MG63 (cell line): ENCODE results near the gene EPHB1. TPM values are rescaled to one million over a fixed set of nuclear protein-coding genes. Genes with fewer than 3 reads are reported as not detected.

Experiments
- DNase-seq: peaks from one replicate; pipeline ENCODE4 v3.0.0-alpha.2; 2020
- H3K27me3 ChIP-seq: fragments of 250-450 bp; sonication (Bioruptor Pico); 2 replicates; pipeline ENCODE4 v1.5.1; 2020; ENCODE audit warnings: mild to moderate bottlenecking, moderate library complexity
- H3K36me3 ChIP-seq: fragments of 250-450 bp; sonication (Bioruptor Pico); 2 replicates; pipeline ENCODE4 v1.5.1; 2020; ENCODE audit warnings: mild to moderate bottlenecking, moderate library complexity
- H3K4me3 ChIP-seq: fragments of 250-450 bp; sonication (Bioruptor Pico); 2 replicates; pipeline ENCODE4 v1.5.1; 2020; ENCODE audit warnings: mild to moderate bottlenecking, moderate library complexity
- H3K9me3 ChIP-seq: fragments of 250-450 bp; sonication (Bioruptor Pico); 2 replicates; pipeline ENCODE4 v1.5.1; 2020; ENCODE audit warnings: mild to moderate bottlenecking, moderate library complexity
- total RNA-seq: library from RNA; depleted of rRNA; stranded (reverse); fragments of >200 nt; shearing (Covaris generic); gene quantifications from 2 replicates; pipeline ENCODE4 v1.2.3, GENCODE V29; 2014; ENCODE audit warnings: low replicate concordance

EPHB1 gene
- total RNA-seq, 1 experiment from 2014 or later: not detected

DNA sequence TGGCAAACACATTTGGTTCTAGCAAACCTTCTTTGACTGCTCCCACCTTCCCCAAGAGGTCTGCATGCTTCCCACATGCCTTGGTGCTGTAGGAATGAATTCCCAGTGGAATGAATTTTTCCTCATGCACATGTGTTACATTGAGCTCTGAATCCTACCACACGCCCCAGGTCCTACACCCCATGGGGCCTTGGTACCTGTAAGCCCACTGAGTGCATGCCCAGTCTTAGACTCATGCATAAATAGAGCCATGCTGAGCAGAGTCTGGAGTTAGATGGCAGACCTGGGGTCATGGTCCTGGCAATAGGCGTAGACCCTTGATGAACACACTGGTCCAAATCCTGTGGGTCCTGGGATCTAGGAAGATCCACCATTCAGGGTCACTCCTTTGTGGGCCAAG lies 81.8 kb downstream of the EPHB1 start:
- DNase-seq: no peak
- H3K36me3 ChIP-seq: no peaks in the 10 kb centered on the region
- no peaks in the 10 kb centered on the region for H3K9me3 ChIP-seq
- no peak overlapping the region for H3K4me3 ChIP-seq
- no peaks in the 10 kb centered on the region; the same call in 1 of the 2 replicates for H3K27me3 ChIP-seq

DNA sequence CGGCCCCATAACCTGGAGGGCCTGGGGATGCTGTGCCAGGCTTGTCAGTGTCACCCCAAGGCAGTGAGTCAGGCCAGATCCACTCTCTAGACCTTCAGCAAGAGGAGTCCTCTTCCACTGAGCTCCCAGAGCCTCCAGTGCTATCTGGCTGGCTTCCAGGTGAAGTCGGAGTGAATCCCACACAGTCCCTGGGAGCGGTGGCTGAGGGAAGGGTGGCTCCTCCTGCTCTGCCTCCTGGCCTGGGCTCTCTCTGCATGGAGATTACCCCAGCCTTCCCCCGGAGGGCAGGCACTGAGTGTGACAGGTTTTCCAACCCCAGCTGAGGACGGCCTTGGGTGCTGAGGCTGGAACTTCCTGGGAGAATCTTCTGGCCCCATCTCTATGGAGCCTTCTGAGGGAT lies 82.7 kb downstream of the EPHB1 start:
- Histone ChIP-seq H3K9me3 (no peaks in the 10 kb centered on the region), H3K4me3 (no peak overlapping the region), H3K27me3 (no peaks in the 10 kb centered on the region; the same call in 1 of the 2 replicates), H3K36me3 (no peaks in the 10 kb centered on the region)
- DNase-seq: no peak

DNA sequence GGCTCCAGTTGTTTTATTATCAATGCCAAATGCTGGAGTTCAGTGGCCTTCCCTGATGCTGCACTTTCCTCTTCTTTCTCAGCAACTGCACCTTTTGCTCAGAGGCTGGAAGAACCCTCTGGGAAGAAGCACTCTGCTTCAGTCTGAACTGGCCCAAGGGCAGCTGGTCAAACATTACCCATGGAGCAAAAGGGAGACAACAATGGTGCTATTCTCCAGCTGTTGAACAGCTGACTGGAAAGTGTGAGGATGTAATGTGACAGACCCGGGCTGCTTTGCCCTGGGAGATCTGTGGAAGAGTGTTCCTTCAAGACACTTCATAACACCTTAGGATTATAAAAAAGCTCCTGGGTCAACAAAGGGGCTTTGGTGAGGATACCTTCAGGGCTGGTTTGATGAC lies 84.9 kb downstream of the EPHB1 start:
- Histone ChIP-seq H3K36me3 (no peaks in the 10 kb centered on the region), H3K9me3 (no peaks in the 10 kb centered on the region), H3K27me3 (no peaks in the 10 kb centered on the region), H3K4me3 (no peak overlapping the region)
- no peak for DNase-seq

DNA sequence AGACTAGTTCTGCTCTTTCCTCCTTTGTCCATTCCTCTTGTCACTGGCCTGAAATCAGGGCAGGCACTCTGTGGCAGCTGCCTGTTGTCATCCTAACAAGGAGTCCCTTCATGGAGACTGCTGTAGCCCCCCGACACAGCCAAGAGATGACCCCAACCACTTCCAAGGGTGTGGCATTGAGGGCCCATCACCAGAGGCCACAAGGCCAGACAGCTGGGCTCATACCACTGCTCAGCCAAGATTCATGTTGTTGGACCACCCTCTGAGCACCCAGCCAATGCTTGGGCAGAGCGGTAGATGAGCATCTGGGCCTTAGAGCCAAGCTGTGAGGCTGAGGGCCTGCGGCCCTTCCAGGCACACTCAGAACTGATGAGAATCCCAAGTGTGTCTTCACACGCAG lies 85.4 kb downstream of the EPHB1 start:
- no peak for DNase-seq
- H3K27me3 ChIP-seq: no peaks in the 10 kb centered on the region
- no peak overlapping the region for H3K4me3 ChIP-seq
- no peaks in the 10 kb centered on the region for H3K9me3 ChIP-seq
- H3K36me3 ChIP-seq: no peaks in the 10 kb centered on the region

DNA sequence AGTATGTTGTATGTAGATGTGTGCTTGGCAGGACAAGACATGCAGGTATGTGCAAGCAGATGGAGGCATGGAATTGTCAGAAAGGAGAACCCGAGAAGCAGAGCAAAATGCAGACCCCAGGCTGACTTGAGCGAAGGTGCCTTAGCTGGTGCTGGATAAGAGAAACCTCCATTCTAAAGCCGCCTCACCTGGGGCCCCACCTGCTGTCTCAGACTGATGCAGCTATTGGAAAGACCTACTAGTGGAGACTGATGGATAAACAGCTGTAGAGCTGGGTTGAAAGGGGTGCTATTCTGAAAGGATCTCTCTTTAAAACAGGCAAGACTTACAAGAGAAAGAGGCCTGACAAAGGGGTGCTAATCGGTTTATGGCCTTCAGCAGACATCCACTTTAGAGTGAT lies 86.2 kb downstream of the EPHB1 start:
- no peak overlapping the region for H3K4me3 ChIP-seq
- no peaks in the 10 kb centered on the region for H3K36me3 ChIP-seq
- no peaks in the 10 kb centered on the region for H3K9me3 ChIP-seq
- no peak for DNase-seq
- no peaks in the 10 kb centered on the region for H3K27me3 ChIP-seq

DNA sequence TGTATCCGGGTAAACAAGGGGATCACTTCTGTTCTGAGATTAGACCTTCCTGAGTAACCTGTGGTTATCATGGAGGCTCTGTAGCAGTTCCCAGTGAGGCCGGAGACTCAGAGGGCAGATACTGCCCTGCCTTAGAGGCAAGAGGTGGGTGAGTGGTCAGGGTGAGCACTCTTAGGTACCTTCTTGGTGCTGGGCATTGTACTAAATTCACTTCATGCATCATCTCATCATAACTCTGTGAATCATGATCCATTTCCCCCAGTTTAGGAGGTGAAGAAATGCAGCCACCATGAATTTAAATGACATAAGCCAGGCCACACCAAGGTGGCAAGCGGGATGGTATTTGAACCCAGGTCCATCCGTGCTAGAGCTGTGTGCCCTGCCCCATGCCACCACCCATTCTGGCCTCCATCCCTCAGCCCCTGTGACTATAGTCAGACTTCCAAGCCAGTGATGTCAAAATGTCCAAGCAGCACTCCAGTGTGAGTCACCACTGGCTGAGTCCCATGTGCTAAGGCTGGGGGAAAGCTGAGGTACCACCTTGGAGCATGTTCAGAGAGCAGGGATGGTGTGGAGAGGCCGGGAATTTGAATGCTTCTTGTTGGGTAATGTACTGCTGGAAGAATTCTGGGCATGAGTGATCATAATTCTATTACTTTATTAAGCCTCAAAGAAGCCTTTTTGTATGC lies 88.8 kb downstream of the EPHB1 start:
- Histone ChIP-seq H3K36me3 (no peaks in the 10 kb centered on the region), H3K9me3 (no peaks in the 10 kb centered on the region), H3K4me3 (no peak overlapping the region), H3K27me3 (no peaks in the 10 kb centered on the region; the same call in 1 of the 2 replicates)
- peak; percentile 35 for DNase-seq

DNA sequence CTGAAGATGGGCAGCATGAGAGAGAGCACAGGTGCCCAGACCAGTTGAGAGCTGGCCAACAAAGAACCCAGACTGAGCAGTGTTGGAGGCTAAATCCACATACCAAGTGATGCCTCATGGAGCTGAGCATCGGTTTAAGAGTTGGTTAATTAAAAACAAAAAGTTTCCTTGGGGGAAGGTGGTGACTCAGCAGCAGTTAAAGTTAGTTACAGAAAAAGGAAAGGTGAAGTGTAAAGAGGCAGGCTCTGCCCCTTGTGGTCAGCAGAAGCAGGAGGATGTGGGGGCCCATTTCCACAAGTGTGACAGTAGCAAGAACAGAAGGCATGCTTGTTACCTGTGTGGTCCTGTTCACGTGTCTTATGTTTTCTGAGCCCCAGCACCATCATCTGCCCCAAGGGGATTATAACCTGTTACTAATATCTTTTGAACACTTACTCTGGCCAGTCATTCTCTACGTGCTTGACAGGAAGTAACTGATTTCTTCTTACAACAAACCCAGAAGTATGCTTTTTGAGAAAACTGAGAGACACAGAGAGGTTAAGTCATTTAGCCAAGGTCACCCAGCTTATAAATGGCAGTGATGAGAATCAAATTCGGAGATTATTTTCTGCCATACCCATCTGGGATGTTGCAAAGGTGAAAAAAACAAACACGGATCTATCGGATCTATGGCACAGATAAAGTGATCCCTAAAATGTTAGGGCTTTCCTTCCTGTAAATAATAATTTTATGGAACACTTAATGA lies 91.0 kb downstream of the EPHB1 start:
- H3K4me3 ChIP-seq: no peak overlapping the region
- H3K27me3 ChIP-seq: no peaks in the 10 kb centered on the region; the same call in 1 of the 2 replicates
- no peak for DNase-seq
- H3K9me3 ChIP-seq: no peaks in the 10 kb centered on the region
- H3K36me3 ChIP-seq: no peaks in the 10 kb centered on the region

DNA sequence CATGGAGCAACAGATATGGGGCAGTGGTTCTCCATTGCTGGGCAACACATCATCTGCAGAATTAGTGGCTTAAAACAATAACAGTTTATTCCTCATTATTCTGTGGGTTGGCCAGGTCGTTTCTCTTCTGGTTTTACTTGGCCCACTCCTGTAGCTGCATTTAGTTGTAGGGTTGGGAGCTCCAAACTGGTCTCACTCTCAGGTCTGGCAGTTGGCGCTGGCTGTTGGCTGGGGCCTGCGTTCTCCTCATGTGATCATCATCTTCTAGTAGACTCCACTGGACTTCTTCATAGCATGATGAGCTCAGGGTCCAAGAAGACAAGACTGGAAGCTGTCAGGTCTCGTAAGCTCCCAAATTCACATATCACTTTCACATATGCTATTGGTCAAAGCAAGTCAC lies 91.9 kb downstream of the EPHB1 start:
- Histone ChIP-seq H3K27me3 (no peaks in the 10 kb centered on the region; the same call in 1 of the 2 replicates), H3K4me3 (no peak overlapping the region), H3K9me3 (peaks cover 4% of the 10 kb centered on the region; the same call in 1 of the 2 replicates), H3K36me3 (no peaks in the 10 kb centered on the region)
- no peak for DNase-seq

DNA sequence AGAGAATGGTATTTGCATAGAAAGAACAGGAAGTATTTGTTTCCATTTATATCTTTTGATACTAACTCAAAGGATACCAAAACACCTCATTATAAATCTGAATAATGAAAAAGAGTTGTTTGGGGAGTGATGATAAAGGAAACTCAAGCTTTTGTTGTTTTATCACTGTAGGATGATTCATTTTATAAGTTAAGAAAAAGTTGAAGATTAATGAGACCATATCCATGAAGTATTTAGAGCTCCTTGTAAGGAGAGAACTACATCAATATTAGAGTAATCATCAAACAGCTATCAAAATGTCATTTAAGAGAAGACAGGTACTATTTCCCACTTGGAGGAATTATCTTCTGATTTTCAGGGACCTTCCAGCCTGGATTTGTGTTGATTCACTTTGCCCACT lies 92.5 kb downstream of the EPHB1 start:
- Histone ChIP-seq H3K4me3 (no peak overlapping the region), H3K36me3 (no peaks in the 10 kb centered on the region), H3K9me3 (peaks cover 4% of the 10 kb centered on the region; the same call in 1 of the 2 replicates), H3K27me3 (no peaks in the 10 kb centered on the region; the same call in 1 of the 2 replicates)
- DNase-seq: no peak

DNA sequence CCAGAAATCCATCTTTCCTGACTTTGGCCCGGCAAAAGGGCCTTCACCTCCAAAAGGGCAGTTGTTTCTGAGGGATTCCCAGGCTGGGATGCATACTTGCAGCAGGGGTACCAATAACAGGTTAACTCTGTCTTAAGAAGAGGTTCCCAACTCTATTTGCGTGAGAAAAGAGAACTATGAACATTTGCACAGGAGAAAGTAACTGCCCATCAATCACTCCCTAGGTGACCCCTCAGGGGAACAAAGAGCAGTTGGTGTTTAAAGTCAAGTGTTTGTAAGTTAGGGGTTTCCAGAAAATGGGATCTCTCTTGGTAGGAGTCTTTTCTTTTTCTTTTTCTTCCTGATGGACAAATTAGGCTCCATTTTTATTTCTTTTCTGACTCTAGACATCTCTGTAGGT lies 97.3 kb downstream of the EPHB1 start:
- no peak for DNase-seq
- no peaks in the 10 kb centered on the region for H3K36me3 ChIP-seq

DNA sequence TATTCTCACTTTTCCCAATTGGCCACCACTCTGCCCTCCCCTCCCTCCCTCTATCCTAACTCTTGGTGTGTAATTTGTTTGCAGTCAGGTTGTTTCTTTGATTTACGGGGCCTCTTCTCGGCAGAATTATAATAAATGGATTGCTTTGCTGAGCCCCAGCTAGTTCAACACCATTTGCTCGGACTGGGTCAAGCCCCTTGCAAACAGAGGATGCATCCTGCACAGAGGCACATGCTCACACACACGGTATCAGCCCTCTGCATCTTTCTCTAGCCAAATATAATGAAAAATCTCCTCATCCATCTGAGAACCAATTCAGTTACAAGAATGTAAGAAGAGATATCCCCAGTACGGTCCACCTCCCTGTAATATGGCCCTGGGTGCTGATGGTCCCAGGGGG lies 97.7 kb downstream of the EPHB1 start:
- DNase-seq: no peak
- H3K36me3 ChIP-seq: no peaks in the 10 kb centered on the region
- peaks cover 5% of the 10 kb centered on the region; the same call in 1 of the 2 replicates for H3K27me3 ChIP-seq
- H3K9me3 ChIP-seq: peaks cover 4% of the 10 kb centered on the region; the same call in 1 of the 2 replicates
- H3K4me3 ChIP-seq: no peak overlapping the region

More for the DNA sequence above, 97.3 kb downstream of the EPHB1 start:
- H3K9me3 ChIP-seq: peaks cover 4% of the 10 kb centered on the region; the same call in 1 of the 2 replicates
- no peak overlapping the region for H3K4me3 ChIP-seq
- H3K27me3 ChIP-seq: peaks cover 5% of the 10 kb centered on the region; the same call in 1 of the 2 replicates

DNA sequence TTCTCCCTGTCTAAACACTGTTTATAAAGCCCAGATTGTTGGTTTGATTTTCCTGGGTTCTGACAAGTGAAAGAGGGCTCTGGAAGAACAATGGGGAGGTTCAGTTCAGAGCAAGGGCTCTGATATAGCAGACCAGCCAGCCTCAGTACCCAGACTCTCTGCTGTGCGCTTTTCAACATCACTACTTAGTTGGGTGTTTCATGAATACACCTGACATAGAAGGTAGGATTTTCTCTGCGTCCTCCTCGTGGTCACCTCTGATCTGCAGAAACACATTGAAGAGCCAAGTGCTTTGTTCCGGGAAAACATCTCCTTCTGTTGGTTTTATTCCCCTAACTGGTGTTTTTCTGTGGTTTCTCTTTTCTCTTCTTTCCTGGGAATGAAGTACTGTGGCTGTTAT lies 99.5 kb downstream of the EPHB1 start:
- Histone ChIP-seq H3K36me3 (no peaks in the 10 kb centered on the region), H3K27me3 (peaks cover 5% of the 10 kb centered on the region; the same call in 1 of the 2 replicates), H3K4me3 (no peak overlapping the region), H3K9me3 (peaks cover 4% of the 10 kb centered on the region; the same call in 1 of the 2 replicates)
- DNase-seq: no peak

DNA sequence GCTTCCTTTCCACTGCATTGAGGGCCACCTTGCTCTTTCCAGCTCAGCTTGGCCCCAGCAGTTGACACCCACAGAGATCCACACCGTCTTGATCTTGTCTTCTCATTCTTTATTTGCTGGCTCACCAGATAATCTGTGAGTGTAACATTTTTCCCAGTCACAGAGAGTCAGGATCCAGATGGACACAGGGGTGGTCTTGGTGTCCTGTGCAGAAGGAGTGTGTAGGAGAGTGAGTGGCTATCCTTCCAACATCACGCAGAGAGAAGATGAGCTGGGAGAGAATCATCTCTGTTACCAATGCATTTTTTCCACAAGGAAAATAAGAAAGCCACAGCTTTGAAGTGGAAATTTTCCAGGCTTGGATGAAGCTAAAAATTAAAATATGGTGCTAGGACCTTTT lies 100.1 kb downstream of the EPHB1 start:
- H3K9me3 ChIP-seq: peaks cover 4% of the 10 kb centered on the region; the same call in 1 of the 2 replicates
- no peak for DNase-seq

DNA sequence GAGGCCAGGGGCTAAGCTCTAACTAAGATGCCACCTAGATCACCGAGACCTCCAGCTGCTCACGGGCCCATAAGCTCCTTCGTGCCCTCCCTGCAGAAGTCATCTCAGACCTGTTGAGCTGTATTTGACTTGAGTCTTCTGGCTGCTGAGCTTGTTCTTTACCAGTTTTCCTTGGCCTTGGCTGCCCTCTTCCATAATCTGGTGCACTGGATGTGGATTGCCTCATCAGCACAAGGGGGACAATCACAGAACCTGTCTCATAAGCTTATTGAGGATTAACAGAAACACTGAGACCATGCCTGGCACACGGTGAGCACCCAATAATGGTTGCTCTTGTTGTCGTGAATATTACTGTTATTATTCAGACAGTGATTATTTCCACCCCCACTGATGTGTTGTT lies 101.1 kb downstream of the EPHB1 start:
- Histone ChIP-seq H3K36me3 (no peaks in the 10 kb centered on the region), H3K27me3 (peaks cover 5% of the 10 kb centered on the region; the same call in 1 of the 2 replicates), H3K4me3 (no peak overlapping the region), H3K9me3 (peaks cover 4% of the 10 kb centered on the region; the same call in 1 of the 2 replicates)
- DNase-seq: no peak

More for the DNA sequence above, 100.1 kb downstream of the EPHB1 start:
- Histone ChIP-seq H3K4me3 (no peak overlapping the region), H3K36me3 (no peaks in the 10 kb centered on the region), H3K27me3 (peaks cover 5% of the 10 kb centered on the region; the same call in 1 of the 2 replicates)

DNA sequence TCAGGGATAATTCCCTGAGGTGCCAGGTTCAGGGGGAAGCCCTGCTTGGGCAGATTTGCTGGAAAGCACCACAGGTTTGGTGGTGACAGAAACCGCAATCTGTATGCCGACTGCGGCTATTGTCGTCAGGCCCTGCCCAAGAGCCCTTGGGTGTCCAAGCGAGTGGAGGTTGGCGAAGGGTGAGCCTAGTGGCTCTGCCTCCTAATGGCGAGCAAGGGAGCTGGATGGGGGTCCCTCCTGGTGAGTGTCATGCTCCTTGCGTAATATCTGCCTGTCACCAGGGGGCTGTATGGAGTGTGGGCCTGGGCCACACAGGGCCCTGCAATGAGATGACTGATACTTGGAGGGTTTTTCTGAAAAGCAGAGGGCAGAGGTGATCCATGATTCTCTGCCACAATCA lies 101.6 kb downstream of the EPHB1 start:
- Histone ChIP-seq H3K36me3 (no peaks in the 10 kb centered on the region), H3K27me3 (peaks cover 5% of the 10 kb centered on the region; the same call in 1 of the 2 replicates), H3K4me3 (no peak overlapping the region), H3K9me3 (peaks cover 2% of the 10 kb centered on the region; the same call in 1 of the 2 replicates)
- no peak for DNase-seq

DNA sequence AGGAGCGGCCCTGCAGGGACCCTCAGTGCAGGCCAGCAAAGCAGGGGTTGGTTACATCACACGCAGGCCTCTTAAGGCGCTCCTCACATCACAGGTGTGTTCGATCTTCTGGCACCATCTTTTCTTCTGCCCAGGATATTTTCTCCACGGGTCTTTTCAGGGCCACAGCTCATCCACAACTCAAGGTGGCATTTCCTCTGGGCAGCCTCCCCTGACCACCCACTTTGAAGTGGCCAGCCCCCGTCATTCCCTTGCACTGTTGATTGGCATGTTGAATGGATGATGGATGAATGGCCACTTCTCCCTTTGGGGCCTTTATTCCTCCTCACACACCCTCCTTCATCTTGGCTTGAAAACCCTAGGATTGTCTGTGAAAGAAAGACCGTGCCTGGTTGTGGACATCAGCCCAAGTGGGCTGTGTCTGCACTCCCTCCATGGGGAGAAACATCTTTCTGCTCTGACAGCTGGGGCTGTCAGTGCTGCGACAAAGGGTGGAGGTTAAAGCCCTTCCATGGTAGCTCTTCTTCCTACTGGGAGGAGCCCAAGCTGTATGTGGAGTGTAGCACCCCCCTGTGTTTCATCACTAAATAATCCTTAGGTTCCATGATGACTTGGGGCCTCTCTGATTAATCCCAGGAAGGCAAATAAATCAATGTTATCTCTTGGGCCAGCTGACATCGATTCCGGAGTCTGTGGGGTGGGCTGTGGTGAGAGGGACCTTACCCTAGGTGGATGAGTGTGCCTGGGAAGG lies 102.5 kb downstream of the EPHB1 start:
- no peak overlapping the region for H3K4me3 ChIP-seq
- H3K36me3 ChIP-seq: no peaks in the 10 kb centered on the region
- peaks cover 5% of the 10 kb centered on the region; the same call in 1 of the 2 replicates for H3K27me3 ChIP-seq

More for the DNA sequence above, 102.5 kb downstream of the EPHB1 start:
- DNase-seq: no peak
- no peaks in the 10 kb centered on the region for H3K9me3 ChIP-seq
